ENCODE measurements around the gene DAD1. TPM values are rescaled to one million over a fixed set of nuclear protein-coding genes. Genes with fewer than 3 reads are reported as not detected.
"Not testable (repeated sequence)": the region's sequence is repeated elsewhere in the genome, so short reads cannot be mapped to it uniquely, and the experiment has no call there.

Gene DAD1
- total RNA-seq, 4 donors from 2014 or later = 31.4 to 154 (median 141) TPM

DNA sequence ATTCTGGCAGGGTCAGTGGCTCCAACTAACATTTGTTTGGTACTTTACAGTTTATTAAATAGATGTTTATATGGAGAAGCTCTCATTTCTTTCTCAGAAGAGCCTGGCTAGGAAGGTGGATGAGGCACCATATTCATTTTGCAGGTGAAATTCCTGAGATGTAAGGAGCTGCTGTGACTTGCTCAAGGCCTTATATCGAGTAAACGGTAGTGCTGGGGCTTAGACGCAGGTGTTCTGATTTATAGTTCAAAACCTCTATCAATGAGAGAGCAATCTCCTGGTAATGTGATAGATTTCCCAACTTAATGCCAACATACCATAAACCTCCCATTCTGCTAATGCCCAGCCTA is 42.3 kb downstream of the DAD1 start:
- H3K36me3 ChIP-seq = no peaks in the 10 kb centered on the region
- WGBS, 2 donors (ENCODE audit: low coverage in 1 of 2) = 71 to 78% methylated on average over 3 of the region's 3 CpGs
- H3K4me3 ChIP-seq = no peak overlapping the region
- peak overlapping the region; percentile 51 to 71 (median 66) for H3K27ac ChIP-seq
- in situ Hi-C loops (cut with MboI; ENCODE audit: low pct_ligation_motif_present in 1 of 4, low pct_unique_long_range_greater_than_20kb in 1 of 4, low sequenced_read_pairs in 3 of 4) (no loop called here), intact Hi-C loops (cut with DNase I; ENCODE audit: low total_unique reads) (no loop called here)
- no peaks in the 10 kb centered on the region for H3K27me3 ChIP-seq
- H3K9me3 ChIP-seq = no peaks in the 10 kb centered on the region
- H3K4me1 ChIP-seq = peaks cover 4 to 34% (median 15%) of the 10 kb centered on the region in 4 donors
- DNase-seq = no peak
- TF ChIP-seq EP300 (IDR thresholded peaks at IDR 0.05; ENCODE audit: low read depth) (no peak), POLR2AphosphoS5 (IDR thresholded peaks at IDR 0.05) (no peak), POLR2A (IDR thresholded peaks at IDR 0.05) (no peak)
- TF ChIP-seq, protein P1, sequence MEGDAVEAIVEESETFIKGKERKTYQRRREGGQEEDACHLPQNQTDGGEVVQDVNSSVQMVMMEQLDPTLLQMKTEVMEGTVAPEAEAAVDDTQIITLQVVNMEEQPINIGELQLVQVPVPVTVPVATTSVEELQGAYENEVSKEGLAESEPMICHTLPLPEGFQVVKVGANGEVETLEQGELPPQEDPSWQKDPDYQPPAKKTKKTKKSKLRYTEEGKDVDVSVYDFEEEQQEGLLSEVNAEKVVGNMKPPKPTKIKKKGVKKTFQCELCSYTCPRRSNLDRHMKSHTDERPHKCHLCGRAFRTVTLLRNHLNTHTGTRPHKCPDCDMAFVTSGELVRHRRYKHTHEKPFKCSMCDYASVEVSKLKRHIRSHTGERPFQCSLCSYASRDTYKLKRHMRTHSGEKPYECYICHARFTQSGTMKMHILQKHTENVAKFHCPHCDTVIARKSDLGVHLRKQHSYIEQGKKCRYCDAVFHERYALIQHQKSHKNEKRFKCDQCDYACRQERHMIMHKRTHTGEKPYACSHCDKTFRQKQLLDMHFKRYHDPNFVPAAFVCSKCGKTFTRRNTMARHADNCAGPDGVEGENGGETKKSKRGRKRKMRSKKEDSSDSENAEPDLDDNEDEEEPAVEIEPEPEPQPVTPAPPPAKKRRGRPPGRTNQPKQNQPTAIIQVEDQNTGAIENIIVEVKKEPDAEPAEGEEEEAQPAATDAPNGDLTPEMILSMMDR (IDR thresholded peaks at IDR 0.05) = no peak

DNA sequence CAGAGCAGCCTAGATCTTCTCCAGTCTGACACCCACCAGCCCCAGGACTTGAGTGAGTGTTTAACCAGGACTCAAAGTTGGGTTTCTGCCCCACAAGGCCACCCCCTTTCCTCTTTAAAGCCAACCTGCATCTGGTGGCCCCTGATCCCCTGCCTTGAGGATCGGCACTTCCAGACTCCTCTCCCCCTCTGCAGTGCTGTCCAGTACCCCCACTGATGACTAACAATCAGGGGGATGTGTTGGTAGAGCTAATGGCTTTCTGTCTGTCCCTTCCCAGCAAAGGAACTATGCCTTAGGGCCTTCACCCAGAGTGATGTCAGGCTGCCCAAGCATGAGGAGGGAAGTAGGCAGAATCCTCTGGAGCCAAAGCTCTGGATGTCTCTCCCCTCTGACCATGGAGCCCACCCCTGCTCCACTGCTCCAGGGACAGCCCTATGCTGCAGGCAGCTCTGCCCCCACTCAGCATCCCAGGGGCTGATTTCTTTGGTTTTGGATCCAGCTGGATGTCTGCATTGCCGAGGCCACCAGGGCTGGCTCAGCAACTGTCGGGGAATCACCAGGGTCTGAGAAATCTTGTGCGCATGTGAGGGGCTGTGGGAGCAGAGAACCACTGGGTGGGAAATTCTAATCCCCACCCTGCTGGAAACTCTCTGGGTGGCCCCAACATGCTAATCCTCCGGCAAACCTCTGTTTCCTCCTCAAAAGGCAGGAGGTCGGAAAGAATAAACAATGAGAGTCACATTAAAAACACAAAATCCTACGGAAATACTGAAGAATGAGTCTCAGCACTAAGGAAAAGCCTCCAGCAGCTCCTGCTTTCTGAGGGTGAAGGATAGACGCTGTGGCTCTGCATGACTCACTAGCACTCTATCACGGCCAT is 42.9 kb downstream of the DAD1 start:
- Histone ChIP-seq H3K4me1 (peaks cover 4 to 34% (median 15%) of the 10 kb centered on the region in 4 donors), H3K27me3 (no peaks in the 10 kb centered on the region), H3K36me3 (no peaks in the 10 kb centered on the region), H3K9me3 (no peaks in the 10 kb centered on the region), H3K4me3 (no peak overlapping the region), H3K27ac (peak overlapping the region; percentile 51 to 71 (median 66))
- no peak for DNase-seq
- intact Hi-C loops (cut with DNase I; ENCODE audit: low total_unique reads) = no loop called here
- 54 to 80% methylated on average over 5 to 9 of the region's 9 CpGs for WGBS, 2 donors (ENCODE audit: low coverage in 1 of 2)
- in situ Hi-C loops (cut with MboI; ENCODE audit: low pct_ligation_motif_present in 1 of 4, low pct_unique_long_range_greater_than_20kb in 1 of 4, low sequenced_read_pairs in 3 of 4) = no loop called here
- TF ChIP-seq EP300 (IDR thresholded peaks at IDR 0.05; ENCODE audit: low read depth) (no peak), POLR2A (IDR thresholded peaks at IDR 0.05) (no peak), POLR2AphosphoS5 (IDR thresholded peaks at IDR 0.05) (no peak)
- TF ChIP-seq, protein P1 (IDR thresholded peaks at IDR 0.05) = no peak

DNA sequence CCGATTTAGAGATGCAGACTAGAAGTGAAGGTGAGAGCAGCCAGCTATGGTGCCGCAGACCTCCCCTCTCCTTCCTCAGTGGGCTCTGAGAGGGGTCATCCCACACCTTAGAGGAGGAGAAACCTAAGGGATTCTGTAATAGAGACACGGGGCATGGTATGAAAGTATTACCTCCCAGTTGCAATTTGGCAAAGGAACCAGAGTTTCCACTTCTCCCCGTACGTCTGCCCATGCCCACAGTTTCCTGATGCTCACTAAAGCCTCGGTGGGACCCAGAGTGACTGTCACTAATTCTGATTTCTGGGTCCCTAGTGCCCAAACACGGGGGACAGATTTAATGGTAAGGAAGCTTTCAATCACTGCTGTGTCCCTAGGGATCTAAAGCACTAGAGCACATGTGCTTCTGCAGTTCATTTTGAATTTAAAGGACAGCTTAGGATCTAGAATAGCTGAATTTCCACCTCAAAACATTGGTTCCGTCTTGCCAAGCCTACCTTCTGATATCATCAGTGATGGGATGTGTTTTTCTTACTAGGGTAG is 44.1 kb downstream of the DAD1 start:
- no peaks in the 10 kb centered on the region for H3K36me3 ChIP-seq
- intact Hi-C loops (cut with DNase I; ENCODE audit: low total_unique reads) = no loop called here
- TF ChIP-seq POLR2AphosphoS5 (IDR thresholded peaks at IDR 0.05) (no peak), POLR2A (IDR thresholded peaks at IDR 0.05) (no peak), EP300 (IDR thresholded peaks at IDR 0.05; ENCODE audit: low read depth) (no peak)
- TF ChIP-seq, protein P1 (IDR thresholded peaks at IDR 0.05) = no peak
- peak overlapping the region in 3 of 4 donors; percentile 51 to 71 (median 66) for H3K27ac ChIP-seq
- H3K9me3 ChIP-seq = no peaks in the 10 kb centered on the region
- in situ Hi-C loops (cut with MboI; ENCODE audit: low pct_ligation_motif_present in 1 of 4, low pct_unique_long_range_greater_than_20kb in 1 of 4, low sequenced_read_pairs in 3 of 4) = no loop called here
- H3K27me3 ChIP-seq = no peaks in the 10 kb centered on the region
- WGBS, 2 donors (ENCODE audit: low coverage in 1 of 2) = 73 to 79% methylated on average over 2 to 8 of the region's 8 CpGs
- no peak for DNase-seq
- peaks cover 0 to 24% (median 11%) of the 10 kb centered on the region in 4 donors for H3K4me1 ChIP-seq
- H3K4me3 ChIP-seq = no peak overlapping the region

DNA sequence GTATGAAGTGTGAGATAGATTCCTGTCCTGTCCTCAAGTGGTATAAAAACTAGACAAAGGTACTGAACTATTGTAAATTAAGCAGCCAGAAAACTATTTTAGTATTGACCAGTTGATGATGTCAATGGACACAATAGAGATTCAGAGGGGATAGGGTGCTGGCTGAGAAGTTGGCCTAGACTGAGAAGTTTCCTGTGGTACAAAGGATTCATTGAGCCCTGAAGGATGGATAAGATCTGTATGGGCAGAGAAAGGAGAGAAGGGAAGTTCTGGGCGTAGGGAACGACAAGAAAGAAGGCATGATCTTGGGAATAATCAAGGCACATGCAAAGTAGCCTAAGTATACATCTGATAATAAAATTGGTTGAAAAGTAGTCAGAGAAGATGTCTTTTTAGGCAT is 44.6 kb downstream of the DAD1 start:
- Histone ChIP-seq H3K36me3 (no peaks in the 10 kb centered on the region), H3K27me3 (no peaks in the 10 kb centered on the region), H3K9me3 (no peaks in the 10 kb centered on the region), H3K4me1 (peaks cover 0 to 24% (median 7%) of the 10 kb centered on the region in 4 donors), H3K4me3 (no peak overlapping the region), H3K27ac (peak overlapping the region in 1 of 4 donors; percentile 3)
- DNase-seq = no peak
- intact Hi-C loops (cut with DNase I; ENCODE audit: low total_unique reads) = no loop called here
- 86 to 90% methylated on average over 2 of the region's 2 CpGs for WGBS, 2 donors (ENCODE audit: low coverage in 1 of 2)
- in situ Hi-C loops (cut with MboI; ENCODE audit: low pct_ligation_motif_present in 1 of 4, low pct_unique_long_range_greater_than_20kb in 1 of 4, low sequenced_read_pairs in 3 of 4) = no loop called here
- TF ChIP-seq, protein P1 (IDR thresholded peaks at IDR 0.05) = no peak
- TF ChIP-seq POLR2A (IDR thresholded peaks at IDR 0.05) (no peak), POLR2AphosphoS5 (IDR thresholded peaks at IDR 0.05) (no peak)

DNA sequence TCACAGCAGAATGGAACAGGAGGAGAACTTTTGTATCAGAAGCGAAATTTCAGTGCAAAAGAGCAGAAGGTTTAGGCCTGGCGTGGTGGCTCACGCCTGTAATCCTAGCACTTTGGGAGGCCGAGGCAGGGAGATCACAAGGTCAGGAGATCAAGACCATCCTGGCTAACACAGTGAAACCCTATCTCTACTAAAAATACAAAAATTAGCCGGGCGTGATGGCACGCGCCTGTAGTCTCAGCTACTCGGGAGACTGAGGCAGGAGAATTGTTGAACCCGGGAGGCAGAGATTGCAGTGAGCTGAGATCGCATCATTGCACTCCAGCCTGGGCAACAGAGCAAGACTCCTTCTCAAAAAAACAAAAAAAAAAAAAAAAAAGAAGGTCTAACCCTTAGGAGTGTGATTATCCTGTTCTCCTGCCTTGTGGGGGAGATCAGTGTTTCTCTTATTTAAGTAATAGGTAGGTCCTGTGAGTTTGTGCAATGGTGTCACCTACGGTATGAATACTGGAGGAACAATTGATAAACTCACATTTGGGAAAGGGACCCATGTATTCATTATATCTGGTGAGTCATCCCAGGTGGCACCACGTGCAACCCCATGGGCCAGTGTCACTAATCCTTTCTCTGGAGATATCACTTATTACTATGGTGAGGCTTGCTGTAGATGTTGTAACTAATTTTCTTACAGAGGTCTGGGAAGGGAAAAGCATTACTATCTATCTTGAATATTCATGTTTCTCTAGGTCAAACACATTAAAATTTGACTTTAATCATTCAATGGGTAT is 45.3 kb downstream of the DAD1 start:
- WGBS, 2 donors (ENCODE audit: low coverage in 1 of 2) = 91 to 93% methylated on average over 12 to 13 of the region's 13 CpGs
- H3K27ac ChIP-seq = peak overlapping the region in 1 of 4 donors; percentile 3
- H3K4me3 ChIP-seq; in situ Hi-C loops (cut with MboI; ENCODE audit: low pct_ligation_motif_present in 1 of 4, low pct_unique_long_range_greater_than_20kb in 1 of 4, low sequenced_read_pairs in 3 of 4); DNase-seq; H3K36me3 ChIP-seq; H3K27me3 ChIP-seq; H3K9me3 ChIP-seq; intact Hi-C loops (cut with DNase I; ENCODE audit: low total_unique reads): not testable (repeated sequence)
- peaks cover 0 to 24% (median 7%) of the 10 kb centered on the region in 4 donors for H3K4me1 ChIP-seq

Data from transverse colon (tissue), 4 donors.